ENCODE results near the gene ITGA5. TPM values are rescaled to one million over a fixed set of nuclear protein-coding genes. Genes with fewer than 3 reads are reported as not detected.

ITGA5 gene
- total and polyA plus RNA-seq, 5 donors, result 49.3 to 141 (median 58.1) TPM

DNA sequence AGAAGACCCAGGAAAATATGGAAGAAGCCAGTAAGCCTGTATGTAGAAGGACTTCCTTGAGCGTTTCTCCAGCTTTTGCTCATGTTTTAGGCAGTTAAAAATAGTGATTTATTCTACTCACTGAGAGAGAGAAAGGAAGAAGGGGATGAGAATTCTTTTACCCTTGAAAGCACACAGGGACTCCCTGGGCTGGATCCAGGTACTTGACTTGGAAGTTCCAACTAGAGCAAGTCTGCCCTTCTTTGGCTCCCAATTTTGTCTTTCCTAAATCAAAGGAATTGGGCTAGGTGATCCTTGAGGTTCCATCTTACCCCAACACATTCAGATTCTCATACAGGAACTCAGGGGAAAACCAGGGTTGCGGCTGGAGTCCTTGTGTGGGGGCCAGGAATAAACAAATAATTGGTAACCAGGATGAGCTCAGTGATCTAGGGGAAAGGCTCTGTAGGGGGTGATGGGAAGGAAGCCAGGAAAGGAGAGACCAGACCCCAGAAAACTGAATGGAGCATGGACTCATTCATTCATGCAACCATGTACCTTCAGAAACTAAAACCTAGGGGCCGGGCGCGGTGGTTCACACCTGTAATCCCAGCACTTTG, 11.5 kb upstream of the ITGA5 start:
- H3K9me3 ChIP-seq (ENCODE audit: control insufficient read depth, low read length), result no peaks in the 10 kb centered on the region
- intact Hi-C loops (cut with DNase I), result no loop called here
- no peaks in the 10 kb centered on the region for H3K27me3 ChIP-seq (ENCODE audit: control insufficient read depth, insufficient read depth)
- H3K27ac ChIP-seq (ENCODE audit: low read length), result no peak overlapping the region
- ATAC-seq, result no peak
- H3K4me1 ChIP-seq (ENCODE audit: control insufficient read depth, insufficient read depth, low read length), result peaks cover 31% of the 10 kb centered on the region
- no peak overlapping the region for H3K4me3 ChIP-seq (ENCODE audit: low read length)
- no peak for DNase-seq
- WGBS, result 89% methylated on average over 5 of the region's 5 CpGs

- ATAC-seq (no peak), DNase-seq (peak in 1 of 3 donors; percentile 68)
- intact Hi-C loops (cut with DNase I), result no loop called here
- WGBS, result 67% methylated on average over 3 of the region's 3 CpGs
- Histone ChIP-seq H3K4me1 (ENCODE audit: control insufficient read depth, insufficient read depth, low read length) (peaks cover 31% of the 10 kb centered on the region), H3K27me3 (ENCODE audit: control insufficient read depth, insufficient read depth) (no peaks in the 10 kb centered on the region), H3K27ac (ENCODE audit: low read length) (no peak overlapping the region), H3K9me3 (ENCODE audit: control insufficient read depth, low read length) (no peaks in the 10 kb centered on the region), H3K4me3 (ENCODE audit: low read length) (no peak overlapping the region)
Observed at GRCh38 chr12:54429014-54429471, 10.0 kb upstream of the ITGA5 start.

DNA sequence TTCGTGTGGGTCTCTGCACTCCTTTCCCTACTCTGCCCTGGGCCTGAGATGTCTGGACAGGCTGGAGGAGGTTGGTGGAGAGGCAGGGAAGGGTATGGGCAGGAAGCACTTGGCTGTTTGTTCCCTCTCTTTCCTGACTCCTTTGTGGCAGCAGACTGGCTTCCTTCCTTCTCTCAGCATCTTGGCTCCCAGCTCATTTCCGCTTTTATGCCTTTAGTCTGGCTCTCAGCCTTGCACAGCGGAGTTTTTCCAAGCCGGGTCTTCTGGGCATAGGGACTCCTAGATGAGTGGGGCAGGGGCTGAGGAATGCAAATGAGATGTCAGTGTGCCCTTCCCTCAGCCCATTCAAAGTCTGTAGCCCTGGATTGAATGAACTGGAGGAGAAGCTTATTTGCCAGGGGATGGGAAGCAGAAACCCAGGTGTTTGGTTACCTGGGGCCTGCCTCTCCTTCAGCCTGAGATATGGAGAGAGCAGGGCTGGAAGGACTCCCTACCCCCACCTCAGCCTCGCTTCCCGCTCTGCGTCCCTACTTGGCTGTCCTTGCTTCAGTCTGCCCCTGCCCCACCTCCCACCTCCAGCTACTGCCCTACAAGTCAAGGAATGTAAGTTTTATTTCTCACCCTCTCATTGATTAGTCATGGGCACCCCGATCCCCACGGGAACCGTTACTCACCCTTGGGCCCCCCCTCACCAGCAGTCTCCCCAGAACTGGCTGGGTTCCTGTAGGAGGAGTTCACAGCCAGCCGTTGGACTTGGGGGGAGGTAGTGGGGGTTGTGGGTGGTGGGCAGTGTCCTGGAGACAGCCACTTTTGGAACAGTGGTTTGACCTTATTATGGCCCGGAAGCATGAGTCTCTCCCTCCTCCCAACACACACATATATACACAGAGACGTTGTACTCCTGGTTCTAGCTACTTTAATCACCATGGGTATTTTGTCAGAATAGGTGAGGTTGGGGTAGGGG, 9.3 kb upstream of the ITGA5 start:
- peaks cover 31% of the 10 kb centered on the region for H3K4me1 ChIP-seq (ENCODE audit: control insufficient read depth, insufficient read depth, low read length)
- H3K27ac ChIP-seq (ENCODE audit: low read length), result peak overlapping the region; percentile 40
- DNase-seq (peak in 2 of 3 donors; percentile 50 to 67), ATAC-seq (peak; percentile 66 to 77)
- 32% methylated on average over 13 of the region's 13 CpGs for WGBS
- intact Hi-C loops (cut with DNase I), result no loop called here
- no peak overlapping the region for H3K4me3 ChIP-seq (ENCODE audit: low read length)
- H3K27me3 ChIP-seq (ENCODE audit: control insufficient read depth, insufficient read depth), result no peaks in the 10 kb centered on the region
- no peaks in the 10 kb centered on the region for H3K9me3 ChIP-seq (ENCODE audit: control insufficient read depth, low read length)

DNA sequence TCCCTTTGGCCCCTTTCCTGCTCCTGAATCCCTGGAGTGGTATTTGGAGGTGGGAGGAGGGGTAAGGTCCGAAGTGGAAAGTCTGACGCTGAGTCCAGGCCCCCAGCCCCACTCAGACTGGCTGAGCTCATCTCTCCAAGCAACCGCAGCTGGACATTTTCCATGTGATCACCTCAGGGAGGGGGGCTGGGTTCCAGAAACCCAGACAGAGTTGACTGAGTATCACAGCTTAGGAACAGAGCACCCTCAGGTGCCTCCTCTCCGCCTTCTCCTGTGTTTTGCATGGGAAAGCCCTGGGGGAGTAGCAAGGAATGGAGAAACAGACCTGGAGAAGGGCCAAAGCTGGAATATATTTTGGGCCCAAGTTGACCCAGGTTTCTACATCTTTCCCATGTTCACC, 8.0 kb upstream of the ITGA5 start:
- Histone ChIP-seq H3K27ac (ENCODE audit: low read length) (peak overlapping the region; percentile 40), H3K4me3 (ENCODE audit: low read length) (no peak overlapping the region), H3K9me3 (ENCODE audit: control insufficient read depth, low read length) (no peaks in the 10 kb centered on the region), H3K4me1 (ENCODE audit: control insufficient read depth, insufficient read depth, low read length) (peaks cover 28% of the 10 kb centered on the region), H3K27me3 (ENCODE audit: control insufficient read depth, insufficient read depth) (no peaks in the 10 kb centered on the region)
- WGBS, result 54% methylated on average over 4 of the region's 4 CpGs
- peak in 1 of 3 donors; percentile 40 for DNase-seq
- peak in 1 of 2 donors; percentile 27 for ATAC-seq
- intact Hi-C loops (cut with DNase I), result no loop called here

GRCh38 chr12:54426690-54427089, 7.6 kb upstream of the ITGA5 start:
- H3K9me3 ChIP-seq (ENCODE audit: control insufficient read depth, low read length), result no peaks in the 10 kb centered on the region
- intact Hi-C loops (cut with DNase I), result no loop called here
- 72% methylated on average over 3 of the region's 3 CpGs for WGBS
- ATAC-seq (peak in 1 of 2 donors; percentile 20), DNase-seq (no peak)
- H3K27me3 ChIP-seq (ENCODE audit: control insufficient read depth, insufficient read depth), result no peaks in the 10 kb centered on the region
- peak overlapping the region; percentile 40 for H3K27ac ChIP-seq (ENCODE audit: low read length)
- no peak overlapping the region for H3K4me3 ChIP-seq (ENCODE audit: low read length)
- peaks cover 24% of the 10 kb centered on the region for H3K4me1 ChIP-seq (ENCODE audit: control insufficient read depth, insufficient read depth, low read length)

GRCh38 chr12:54425702-54426101, 6.6 kb upstream of the ITGA5 start:
- intact Hi-C loops (cut with DNase I), result no loop called here
- WGBS, result 38% methylated on average over 2 of the region's 2 CpGs
- H3K27me3 ChIP-seq (ENCODE audit: control insufficient read depth, insufficient read depth), result no peaks in the 10 kb centered on the region
- DNase-seq (peak in 1 of 3 donors; percentile 67), ATAC-seq (no peak)
- H3K4me3 ChIP-seq (ENCODE audit: low read length), result no peak overlapping the region
- no peaks in the 10 kb centered on the region for H3K9me3 ChIP-seq (ENCODE audit: control insufficient read depth, low read length)
- no peak overlapping the region for H3K27ac ChIP-seq (ENCODE audit: low read length)
- peaks cover 26% of the 10 kb centered on the region for H3K4me1 ChIP-seq (ENCODE audit: control insufficient read depth, insufficient read depth, low read length)

- no peak overlapping the region for H3K4me3 ChIP-seq (ENCODE audit: low read length)
- ATAC-seq, result no peak
- H3K27me3 ChIP-seq (ENCODE audit: control insufficient read depth, insufficient read depth), result no peaks in the 10 kb centered on the region
- 72% methylated on average over 3 of the region's 3 CpGs for WGBS
- no peak overlapping the region for H3K27ac ChIP-seq (ENCODE audit: low read length)
- H3K9me3 ChIP-seq (ENCODE audit: control insufficient read depth, low read length), result no peaks in the 10 kb centered on the region
- H3K4me1 ChIP-seq (ENCODE audit: control insufficient read depth, insufficient read depth, low read length), result peaks cover 25% of the 10 kb centered on the region
- intact Hi-C loops (cut with DNase I), result no loop called here
- peak in 1 of 3 donors; percentile 24 for DNase-seq
Observed at GRCh38 chr12:54424224-54424623, 5.2 kb upstream of the ITGA5 start.

- DNase-seq (no peak), ATAC-seq (no peak)
- H3K27me3 ChIP-seq (ENCODE audit: control insufficient read depth, insufficient read depth), result no peaks in the 10 kb centered on the region
- H3K4me3 ChIP-seq (ENCODE audit: low read length), result no peak overlapping the region
- no peaks in the 10 kb centered on the region for H3K9me3 ChIP-seq (ENCODE audit: control insufficient read depth, low read length)
- peaks cover 22% of the 10 kb centered on the region for H3K4me1 ChIP-seq (ENCODE audit: control insufficient read depth, insufficient read depth, low read length)
- H3K27ac ChIP-seq (ENCODE audit: low read length), result no peak overlapping the region
- 83% methylated on average over 5 of the region's 5 CpGs for WGBS
- intact Hi-C loops (cut with DNase I), result no loop called here
Observed at GRCh38 chr12:54423816-54424150, 4.7 kb upstream of the ITGA5 start.

- no peak for DNase-seq
- peak overlapping the region; percentile 100 for H3K27ac ChIP-seq (ENCODE audit: low read length)
- intact Hi-C loops (cut with DNase I), result no loop called here
- 80% methylated on average over 2 of the region's 2 CpGs for WGBS
- peaks cover 8% of the 10 kb centered on the region for H3K4me1 ChIP-seq (ENCODE audit: control insufficient read depth, insufficient read depth, low read length)
- no peak for ATAC-seq
- H3K9me3 ChIP-seq (ENCODE audit: control insufficient read depth, low read length), result no peaks in the 10 kb centered on the region
- no peaks in the 10 kb centered on the region for H3K27me3 ChIP-seq (ENCODE audit: control insufficient read depth, insufficient read depth)
- no peak overlapping the region for H3K4me3 ChIP-seq (ENCODE audit: low read length)
Observed at GRCh38 chr12:54421879-54422250, 2.8 kb upstream of the ITGA5 start.

DNA sequence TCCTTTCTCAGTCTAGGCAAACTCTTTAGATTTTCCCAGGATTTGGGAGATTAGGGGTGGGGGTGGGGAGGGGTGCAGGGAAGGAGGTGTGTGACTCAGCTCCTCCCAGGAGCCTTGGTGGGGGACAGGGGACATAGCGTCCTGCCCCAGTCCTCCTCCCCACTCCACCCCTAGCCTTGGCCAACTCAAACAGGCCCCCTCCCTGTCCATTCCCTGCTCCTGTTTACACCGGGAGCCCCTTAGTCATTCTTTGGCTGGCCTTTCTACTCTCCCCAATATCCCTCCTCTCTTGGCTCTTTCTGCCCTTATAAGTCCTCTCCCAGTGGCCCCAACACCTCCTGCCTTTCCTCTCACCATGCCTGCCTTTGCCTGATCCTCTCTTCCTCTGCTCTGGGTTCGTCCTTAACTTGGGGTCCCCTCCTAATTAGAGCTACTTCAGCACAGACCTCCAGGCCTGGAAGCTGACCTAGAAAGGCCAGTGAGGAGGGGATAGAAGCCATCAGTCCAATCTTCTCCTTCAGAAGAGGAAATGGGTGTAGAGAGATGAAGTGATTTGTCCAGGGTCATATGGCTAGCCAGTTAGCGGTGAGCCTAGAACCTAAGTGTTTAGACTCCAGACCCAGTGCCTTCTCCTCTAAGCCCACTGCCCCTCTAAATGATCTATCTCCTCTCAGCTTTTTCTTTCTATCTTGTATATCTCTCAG, 2.3 kb upstream of the ITGA5 start:
- H3K27ac ChIP-seq (ENCODE audit: low read length), result peak overlapping the region; percentile 100
- 51% methylated on average over 4 of the region's 4 CpGs for WGBS
- H3K9me3 ChIP-seq (ENCODE audit: control insufficient read depth, low read length), result no peaks in the 10 kb centered on the region
- no peaks in the 10 kb centered on the region for H3K27me3 ChIP-seq (ENCODE audit: control insufficient read depth, insufficient read depth)
- ATAC-seq, result peak; percentile 79 to 89
- H3K4me1 ChIP-seq (ENCODE audit: control insufficient read depth, insufficient read depth, low read length), result peaks cover 10% of the 10 kb centered on the region
- peak; percentile 76 to 89 (median 88) for DNase-seq
- intact Hi-C loops (cut with DNase I), result no loop called here
- no peak overlapping the region for H3K4me3 ChIP-seq (ENCODE audit: low read length)

DNA sequence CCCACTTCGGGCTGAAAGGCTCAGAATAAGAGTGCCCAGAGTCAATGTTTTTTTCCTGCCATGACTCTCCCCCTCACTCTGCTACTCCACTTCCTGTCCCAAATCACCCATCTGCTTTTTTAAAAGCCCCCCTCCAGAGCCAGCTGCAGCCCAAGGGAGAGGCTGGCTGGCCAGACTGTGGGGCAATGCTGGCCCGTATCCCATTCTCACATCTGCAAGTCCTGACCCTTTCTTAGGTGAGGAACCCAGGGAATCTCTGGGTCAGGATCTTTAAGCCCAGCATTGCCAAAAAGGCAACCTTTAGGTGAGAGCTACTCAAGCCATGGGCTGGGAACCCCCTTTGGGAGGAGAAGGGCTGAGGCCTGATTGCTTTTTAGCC, 1.7 kb upstream of the ITGA5 start:
- WGBS, result 51% methylated on average over 2 of the region's 2 CpGs
- intact Hi-C loops (cut with DNase I), result no loop called here
- ATAC-seq, result peak in 1 of 2 donors; percentile 4
- no peaks in the 10 kb centered on the region for H3K9me3 ChIP-seq (ENCODE audit: control insufficient read depth, low read length)
- H3K4me3 ChIP-seq (ENCODE audit: low read length), result no peak overlapping the region
- no peaks in the 10 kb centered on the region for H3K27me3 ChIP-seq (ENCODE audit: control insufficient read depth, insufficient read depth)
- peaks cover 10% of the 10 kb centered on the region for H3K4me1 ChIP-seq (ENCODE audit: control insufficient read depth, insufficient read depth, low read length)
- H3K27ac ChIP-seq (ENCODE audit: low read length), result peak overlapping the region; percentile 100
- DNase-seq, result peak in 2 of 3 donors; percentile 54 to 73
